ENCODE data around the gene SEC61B. TPM values are rescaled to one million over a fixed set of nuclear protein-coding genes. Genes with fewer than 3 reads are reported as not detected.

Gene SEC61B
- total RNA-seq, 1 experiment from 2014 or later = 238 TPM

DNA sequence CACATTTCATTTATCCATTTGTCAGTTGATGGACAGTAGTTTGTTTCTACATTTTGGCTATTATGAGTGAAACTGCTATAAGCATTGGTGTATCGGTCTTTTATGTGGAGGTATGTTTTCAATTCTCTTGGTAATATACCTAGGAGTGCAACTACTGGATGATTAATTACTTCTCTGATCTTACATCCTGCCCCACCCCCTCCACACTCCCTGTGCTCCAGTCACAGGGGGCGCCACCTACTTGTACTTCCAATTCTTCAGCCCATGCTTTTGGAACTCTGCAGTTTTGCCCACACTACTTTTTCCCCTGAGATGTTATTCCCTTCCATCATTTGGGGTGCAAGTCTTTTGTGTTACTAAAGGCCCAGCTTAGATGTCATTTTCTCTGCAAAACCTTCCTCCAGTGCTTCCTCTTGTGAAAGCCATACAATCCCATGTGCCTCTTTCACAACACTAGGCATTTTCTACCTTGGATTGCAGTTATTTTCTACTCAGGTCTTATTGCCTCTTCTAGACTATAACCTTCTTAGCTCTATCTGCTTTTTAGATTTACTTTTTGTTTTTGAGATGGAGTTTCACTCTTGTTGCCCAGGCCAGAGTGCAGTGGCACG lies 42.1 kb downstream of the SEC61B start:
- intact Hi-C loops (cut with micrococcal nuclease) = loop anchor here (10.0 kb wide), 1 partner anchor 79 kb away; no protein-coding TSS in a partner anchor
- Mint-ChIP-seq H3K27ac (ENCODE audit: low read depth, unreplicated experiment) (no peak overlapping the region), H3K36me3 (ENCODE audit: insufficient read depth, unreplicated experiment) (no peaks in the 10 kb centered on the region), H3K4me3 (ENCODE audit: unreplicated experiment) (no peak overlapping the region), H3K4me1 (ENCODE audit: insufficient read depth, unreplicated experiment) (peaks cover 13% of the 10 kb centered on the region), H3K9me3 (ENCODE audit: unreplicated experiment) (no peaks in the 10 kb centered on the region), H3K27me3 (ENCODE audit: insufficient read depth, unreplicated experiment) (no peaks in the 10 kb centered on the region)
- peak; percentile 30 for DNase-seq (ENCODE audit: unreplicated experiment)
- ChIA-PET POLR2A (no interaction called here), CTCF (interaction anchor here (0.8 to 1.6 kb wide), 3 partner anchors 30 to 82 kb away, joined by 3 to 5 read pairs (median 3); no protein-coding TSS in a partner anchor)
- TF ChIP-seq, protein P1, sequence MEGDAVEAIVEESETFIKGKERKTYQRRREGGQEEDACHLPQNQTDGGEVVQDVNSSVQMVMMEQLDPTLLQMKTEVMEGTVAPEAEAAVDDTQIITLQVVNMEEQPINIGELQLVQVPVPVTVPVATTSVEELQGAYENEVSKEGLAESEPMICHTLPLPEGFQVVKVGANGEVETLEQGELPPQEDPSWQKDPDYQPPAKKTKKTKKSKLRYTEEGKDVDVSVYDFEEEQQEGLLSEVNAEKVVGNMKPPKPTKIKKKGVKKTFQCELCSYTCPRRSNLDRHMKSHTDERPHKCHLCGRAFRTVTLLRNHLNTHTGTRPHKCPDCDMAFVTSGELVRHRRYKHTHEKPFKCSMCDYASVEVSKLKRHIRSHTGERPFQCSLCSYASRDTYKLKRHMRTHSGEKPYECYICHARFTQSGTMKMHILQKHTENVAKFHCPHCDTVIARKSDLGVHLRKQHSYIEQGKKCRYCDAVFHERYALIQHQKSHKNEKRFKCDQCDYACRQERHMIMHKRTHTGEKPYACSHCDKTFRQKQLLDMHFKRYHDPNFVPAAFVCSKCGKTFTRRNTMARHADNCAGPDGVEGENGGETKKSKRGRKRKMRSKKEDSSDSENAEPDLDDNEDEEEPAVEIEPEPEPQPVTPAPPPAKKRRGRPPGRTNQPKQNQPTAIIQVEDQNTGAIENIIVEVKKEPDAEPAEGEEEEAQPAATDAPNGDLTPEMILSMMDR (IDR thresholded peaks at IDR 0.05; ENCODE audit: unreplicated experiment) = peak; percentile 18
- BruUV-seq (replicated peaks) = no TSS peak

DNA sequence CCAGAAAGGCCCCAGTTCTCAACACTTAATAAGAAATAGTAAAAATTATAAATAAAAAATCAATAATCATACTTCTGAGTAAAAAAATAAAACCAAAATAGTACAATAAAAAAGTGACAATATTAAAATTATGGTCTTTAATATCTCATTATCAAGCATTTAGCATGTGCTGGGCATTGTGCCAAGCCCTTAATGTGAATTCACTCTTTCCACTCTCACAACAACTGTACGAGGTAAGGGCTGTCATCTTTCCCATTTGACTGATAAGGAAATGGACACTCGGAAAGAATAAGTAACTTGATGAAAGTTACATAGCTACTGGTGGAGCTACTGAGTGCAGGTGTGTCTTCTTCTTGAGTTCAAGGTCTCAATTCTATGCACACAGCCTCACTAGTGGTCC lies 43.6 kb downstream of the SEC61B start:
- intact Hi-C loops (cut with micrococcal nuclease) = loop anchor here (1.0 to 10.0 kb wide), 4 partner anchors 81 to 763 kb away; partner anchors contain the start of gene NR4A3
- Mint-ChIP-seq H3K4me3 (ENCODE audit: unreplicated experiment) (no peak overlapping the region), H3K4me1 (ENCODE audit: insufficient read depth, unreplicated experiment) (peaks cover 19% of the 10 kb centered on the region), H3K27ac (ENCODE audit: low read depth, unreplicated experiment) (no peak overlapping the region), H3K9me3 (ENCODE audit: unreplicated experiment) (no peaks in the 10 kb centered on the region), H3K36me3 (ENCODE audit: insufficient read depth, unreplicated experiment) (no peaks in the 10 kb centered on the region), H3K27me3 (ENCODE audit: insufficient read depth, unreplicated experiment) (peaks cover 8% of the 10 kb centered on the region)
- no TSS peak for BruUV-seq (replicated peaks)
- ChIA-PET CTCF (interaction anchor here (0.6 to 2.0 kb wide), 17 partner anchors 8 to 1063 kb away, joined by 3 to 10 read pairs (median 4); partner anchors contain the start of gene NR4A3), POLR2A (interaction anchor here (0.7 kb wide), 2 partner anchors 43 to 721 kb away, joined by 3 to 4 read pairs; no protein-coding TSS in a partner anchor)
- no peak for DNase-seq (ENCODE audit: unreplicated experiment)
- TF ChIP-seq, protein P1 (IDR thresholded peaks at IDR 0.05; ENCODE audit: unreplicated experiment) = no peak

DNA sequence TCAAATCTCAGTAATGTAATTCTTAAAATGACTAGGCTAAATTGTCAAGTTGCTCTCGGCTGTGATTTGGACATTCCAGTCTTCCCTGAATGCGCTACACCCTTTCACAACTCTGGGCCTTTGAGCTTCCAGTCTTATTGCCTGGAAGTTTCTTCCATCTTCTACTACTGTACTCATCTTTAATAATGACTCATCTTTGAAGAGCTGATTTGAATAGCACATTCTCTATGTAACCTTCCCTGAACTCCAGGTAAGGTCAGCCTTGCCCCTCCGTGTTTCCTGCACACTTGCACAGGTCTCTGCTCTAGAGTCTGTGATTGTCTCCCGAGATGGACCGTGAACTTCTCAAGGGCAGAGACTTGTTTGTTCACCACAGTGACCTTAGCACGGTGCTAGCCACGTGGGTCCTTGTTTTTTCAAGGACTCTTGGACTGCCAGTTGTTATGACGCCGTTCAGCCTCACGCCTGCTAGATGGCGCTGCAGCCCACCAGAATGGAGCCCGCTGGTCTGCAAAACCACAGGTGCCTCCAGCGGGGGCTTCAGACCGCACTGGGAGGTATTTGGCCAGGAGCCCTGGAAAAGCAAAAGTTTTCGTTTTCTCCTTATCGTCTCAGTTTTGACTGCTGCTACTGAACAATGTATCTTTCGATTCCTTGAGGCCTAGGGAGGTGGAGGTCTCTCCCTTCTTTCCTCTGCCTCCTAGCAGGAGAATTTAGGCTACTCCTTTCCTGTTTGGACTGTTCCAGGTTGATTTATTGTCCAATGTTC lies 44.4 kb downstream of the SEC61B start:
- DNase-seq (ENCODE audit: unreplicated experiment) = peak; percentile 72
- H3K9me3 Mint-ChIP-seq (ENCODE audit: unreplicated experiment) = no peaks in the 10 kb centered on the region
- ChIA-PET CTCF (interaction anchor here (0.6 to 2.0 kb wide), 14 partner anchors 8 to 1050 kb away, joined by 3 to 10 read pairs (median 4); partner anchors contain the start of gene NR4A3), POLR2A (interaction anchor here (0.5 to 0.7 kb wide), 3 partner anchors 43 to 832 kb away, joined by 3 to 4 read pairs (median 3); no protein-coding TSS in a partner anchor)
- intact Hi-C loops (cut with micrococcal nuclease) = loop anchor here (1.0 to 10.0 kb wide), 4 partner anchors 82 to 762 kb away; partner anchors contain the start of gene NR4A3
- no TSS peak for BruUV-seq (replicated peaks)
- peaks cover 19% of the 10 kb centered on the region for H3K4me1 Mint-ChIP-seq (ENCODE audit: insufficient read depth, unreplicated experiment)
- no peak overlapping the region for H3K27ac Mint-ChIP-seq (ENCODE audit: low read depth, unreplicated experiment)
- H3K27me3 Mint-ChIP-seq (ENCODE audit: insufficient read depth, unreplicated experiment) = peaks cover 16% of the 10 kb centered on the region
- H3K36me3 Mint-ChIP-seq (ENCODE audit: insufficient read depth, unreplicated experiment) = no peaks in the 10 kb centered on the region
- TF ChIP-seq, protein P1 (IDR thresholded peaks at IDR 0.05; ENCODE audit: unreplicated experiment) = peak; percentile 83
- peak overlapping the region; percentile 37 for H3K4me3 Mint-ChIP-seq (ENCODE audit: unreplicated experiment)

DNA sequence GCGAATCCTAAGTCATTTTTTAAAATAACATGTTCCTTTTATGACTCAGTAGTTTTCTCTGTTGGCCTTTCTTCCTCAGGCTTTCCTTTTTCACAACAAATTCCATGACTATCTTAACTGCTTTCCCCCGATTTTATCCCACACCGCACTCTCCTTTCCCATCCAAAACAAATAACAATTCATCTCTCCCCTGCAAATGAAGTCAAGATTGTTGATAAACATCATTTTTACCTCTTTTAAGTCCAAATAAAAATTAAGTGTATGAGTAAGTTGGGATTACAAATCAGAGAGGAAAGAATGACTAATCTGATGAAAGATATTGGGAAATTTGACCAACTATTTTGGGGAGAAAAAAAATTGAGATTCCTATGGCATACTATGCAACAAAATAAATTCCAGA lies 47.3 kb downstream of the SEC61B start:
- ChIA-PET CTCF (interaction anchor here (0.7 kb wide), 1 partner anchor 13 kb away, joined by 3 read pairs; no protein-coding TSS in a partner anchor), POLR2A (interaction anchor here (0.7 kb wide), 1 partner anchor 101 kb away, joined by 3 read pairs; no protein-coding TSS in a partner anchor)
- peaks cover 20% of the 10 kb centered on the region for H3K27me3 Mint-ChIP-seq (ENCODE audit: insufficient read depth, unreplicated experiment)
- H3K9me3 Mint-ChIP-seq (ENCODE audit: unreplicated experiment) = no peaks in the 10 kb centered on the region
- no peak overlapping the region for H3K27ac Mint-ChIP-seq (ENCODE audit: low read depth, unreplicated experiment)
- intact Hi-C loops (cut with micrococcal nuclease) = loop anchor here (5.0 to 10.0 kb wide), 2 partner anchors 85 to 553 kb away; partner anchors contain the start of gene NR4A3
- no TSS peak for BruUV-seq (replicated peaks)
- H3K36me3 Mint-ChIP-seq (ENCODE audit: insufficient read depth, unreplicated experiment) = no peaks in the 10 kb centered on the region
- no peak overlapping the region for H3K4me3 Mint-ChIP-seq (ENCODE audit: unreplicated experiment)
- H3K4me1 Mint-ChIP-seq (ENCODE audit: insufficient read depth, unreplicated experiment) = peaks cover 19% of the 10 kb centered on the region
- TF ChIP-seq, protein P1 (IDR thresholded peaks at IDR 0.05; ENCODE audit: unreplicated experiment) = no peak
- peak; percentile 38 for DNase-seq (ENCODE audit: unreplicated experiment)

Measured in MCF 10A (cell line).